ENCODE results near the gene ANO5.

ANO5 gene

GRCh38 chr11:22190827-22191463 lies 1.9 kb upstream of the ANO5 start:
- Mint-ChIP-seq H3K9me3 (peaks cover 8 to 9% of the 10 kb centered on the region in 2 donors), H3K27ac (peak overlapping the region in 1 of 2 donors; percentile 14), H3K4me3 (no peak overlapping the region), H3K27me3 (peaks cover 41% of the 10 kb centered on the region), H3K4me1 (peaks cover 19% of the 10 kb centered on the region)
- DNase-seq (no peak), ATAC-seq (no peak)

- H3K4me3 Mint-ChIP-seq: peak overlapping the region; percentile 70 to 78
- H3K9me3 Mint-ChIP-seq: peaks cover 6 to 8% of the 10 kb centered on the region in 2 donors
- DNase-seq (no peak), ATAC-seq (peak; percentile 8)
- H3K27ac Mint-ChIP-seq: no peak overlapping the region
- H3K4me1 Mint-ChIP-seq: peaks cover 19% of the 10 kb centered on the region
- peaks cover 41% of the 10 kb centered on the region for H3K27me3 Mint-ChIP-seq
These were observed 620 bp upstream of the ANO5 start for GRCh38 chr11:22192289-22192641.

GRCh38 chr11:22193348-22194051 lies 615 bp downstream of the ANO5 start:
- peaks cover 49% of the 10 kb centered on the region for H3K27me3 Mint-ChIP-seq
- H3K4me1 Mint-ChIP-seq: peaks cover 19% of the 10 kb centered on the region
- no peak overlapping the region for H3K27ac Mint-ChIP-seq
- ATAC-seq (peak; percentile 52), DNase-seq (peak in 1 of 2 donors; percentile 1)
- H3K4me3 Mint-ChIP-seq: peak overlapping the region; percentile 70 to 78
- peaks cover 2 to 4% of the 10 kb centered on the region in 2 donors for H3K9me3 Mint-ChIP-seq

GRCh38 chr11:22194306-22194705 lies 1.4 kb downstream of the ANO5 start:
- peaks cover 0 to 4% of the 10 kb centered on the region in 2 donors for H3K9me3 Mint-ChIP-seq
- peaks cover 19% of the 10 kb centered on the region for H3K4me1 Mint-ChIP-seq
- H3K4me3 Mint-ChIP-seq: no peak overlapping the region
- peaks cover 49% of the 10 kb centered on the region for H3K27me3 Mint-ChIP-seq
- no peak for DNase-seq
- no peak overlapping the region for H3K27ac Mint-ChIP-seq
- no peak for ATAC-seq

- peaks cover 19% of the 10 kb centered on the region for H3K4me1 Mint-ChIP-seq
- DNase-seq (no peak), ATAC-seq (no peak)
- peaks cover 0 to 4% of the 10 kb centered on the region in 2 donors for H3K9me3 Mint-ChIP-seq
- no peak overlapping the region for H3K4me3 Mint-ChIP-seq
- no peak overlapping the region for H3K27ac Mint-ChIP-seq
- H3K27me3 Mint-ChIP-seq: peaks cover 49% of the 10 kb centered on the region
These were observed 2.0 kb downstream of the ANO5 start for GRCh38 chr11:22194907-22195306.

GRCh38 chr11:22197139-22198005 lies 4.5 kb downstream of the ANO5 start:
- Mint-ChIP-seq H3K4me1 (peaks cover 16% of the 10 kb centered on the region), H3K9me3 (no peaks in the 10 kb centered on the region), H3K27me3 (peaks cover 34% of the 10 kb centered on the region), H3K4me3 (no peak overlapping the region), H3K27ac (no peak overlapping the region)
- ATAC-seq (no peak), DNase-seq (no peak)

- Mint-ChIP-seq H3K4me3 (no peak overlapping the region), H3K27ac (no peak overlapping the region), H3K4me1 (no peaks in the 10 kb centered on the region), H3K9me3 (no peaks in the 10 kb centered on the region), H3K27me3 (peaks cover 15% of the 10 kb centered on the region)
- DNase-seq: no peak
- no peak for ATAC-seq
These were observed 6.4 kb downstream of the ANO5 start for GRCh38 chr11:22199243-22199642.

GRCh38 chr11:22203281-22203680 lies 10.4 kb downstream of the ANO5 start:
- H3K27ac Mint-ChIP-seq: no peak overlapping the region
- H3K27me3 Mint-ChIP-seq: no peaks in the 10 kb centered on the region
- no peak overlapping the region for H3K4me3 Mint-ChIP-seq
- no peaks in the 10 kb centered on the region for H3K4me1 Mint-ChIP-seq
- ATAC-seq: no peak
- DNase-seq: no peak
- H3K9me3 Mint-ChIP-seq: no peaks in the 10 kb centered on the region

- H3K27me3 Mint-ChIP-seq: no peaks in the 10 kb centered on the region
- no peak for ATAC-seq
- H3K27ac Mint-ChIP-seq: no peak overlapping the region
- no peaks in the 10 kb centered on the region for H3K9me3 Mint-ChIP-seq
- no peaks in the 10 kb centered on the region for H3K4me1 Mint-ChIP-seq
- no peak for DNase-seq
- H3K4me3 Mint-ChIP-seq: no peak overlapping the region
These were observed 14.3 kb downstream of the ANO5 start for GRCh38 chr11:22207162-22207561.

- Mint-ChIP-seq H3K27me3 (no peaks in the 10 kb centered on the region), H3K4me3 (no peak overlapping the region), H3K4me1 (no peaks in the 10 kb centered on the region), H3K9me3 (no peaks in the 10 kb centered on the region), H3K27ac (no peak overlapping the region)
- DNase-seq (no peak), ATAC-seq (no peak)
These were observed 15.4 kb downstream of the ANO5 start for GRCh38 chr11:22208151-22208858.

- no peaks in the 10 kb centered on the region for H3K4me1 Mint-ChIP-seq
- DNase-seq: no peak
- no peak overlapping the region for H3K27ac Mint-ChIP-seq
- ATAC-seq: no peak
- H3K27me3 Mint-ChIP-seq: no peaks in the 10 kb centered on the region
- H3K9me3 Mint-ChIP-seq: no peaks in the 10 kb centered on the region
- H3K4me3 Mint-ChIP-seq: no peak overlapping the region
These were observed 24.1 kb downstream of the ANO5 start for GRCh38 chr11:22216940-22217339.

GRCh38 chr11:22221143-22221542 lies 28.3 kb downstream of the ANO5 start:
- ATAC-seq (no peak), DNase-seq (no peak)
- no peak overlapping the region for H3K27ac Mint-ChIP-seq
- no peaks in the 10 kb centered on the region for H3K27me3 Mint-ChIP-seq
- no peak overlapping the region for H3K4me3 Mint-ChIP-seq
- no peaks in the 10 kb centered on the region for H3K9me3 Mint-ChIP-seq
- H3K4me1 Mint-ChIP-seq: no peaks in the 10 kb centered on the region

GRCh38 chr11:22225190-22225589 lies 32.3 kb downstream of the ANO5 start:
- ATAC-seq: no peak
- no peak for DNase-seq
- H3K4me3 Mint-ChIP-seq: no peak overlapping the region
- H3K27me3 Mint-ChIP-seq: no peaks in the 10 kb centered on the region
- peaks cover 0 to 5% of the 10 kb centered on the region in 2 donors for H3K9me3 Mint-ChIP-seq
- H3K27ac Mint-ChIP-seq: no peak overlapping the region
- no peaks in the 10 kb centered on the region for H3K4me1 Mint-ChIP-seq

- DNase-seq: no peak
- Mint-ChIP-seq H3K27ac (no peak overlapping the region), H3K27me3 (no peaks in the 10 kb centered on the region), H3K4me1 (no peaks in the 10 kb centered on the region), H3K4me3 (no peak overlapping the region), H3K9me3 (peaks cover 0 to 4% of the 10 kb centered on the region in 2 donors)
- ATAC-seq: no peak
These were observed 41.9 kb downstream of the ANO5 start for GRCh38 chr11:22234743-22235142.

GRCh38 chr11:22244986-22245592 lies 52.2 kb downstream of the ANO5 start:
- DNase-seq (peak; percentile 8 to 10), ATAC-seq (peak; percentile 62)
- Mint-ChIP-seq H3K27ac (no peak overlapping the region), H3K27me3 (peaks cover 20% of the 10 kb centered on the region), H3K9me3 (no peaks in the 10 kb centered on the region), H3K4me3 (no peak overlapping the region), H3K4me1 (no peaks in the 10 kb centered on the region)
